GM12878 (cell line): ENCODE measurements around the gene SEC16A. TPM values are rescaled to one million over a fixed set of nuclear protein-coding genes. Genes with fewer than 3 reads are reported as not detected.

Experiments used
- ATAC-seq: fragments of 200-7000 bp; cut with Tn5 transposase; 3 replicates; pipeline ENCODE4 v1.9.1; 2020; ENCODE audit warnings: mild to moderate bottlenecking, moderate library complexity
- BruUV-seq: library from RNA; stranded (reverse); fragments of 400-500 nt; replicated peaks from 2 replicates; lab custom pipeline; 2021; lab: Mats Ljungman, UMichigan
- CTCF ChIA-PET: fragments of 300-600 bp; sonication (Branson Sonifier 250); formaldehyde crosslinking; extraction: SDS; loops from one replicate; lab custom pipeline; 2021; ENCODE audit warnings: inconsistent platforms; lab: Yijun Ruan, JAX
- POLR2A ChIA-PET: fragments of 350-600 bp; formaldehyde crosslinking; extraction: SDS; loops from one replicate; lab custom pipeline; 2021; ENCODE audit warnings: inconsistent platforms; lab: Charles Lee
- RAD21 ChIA-PET: fragments of 300-600 bp; sonication (Branson Sonifier 250); formaldehyde crosslinking; loops from one replicate; lab custom pipeline; 2023; ENCODE audit warnings: antibody characterized with exemption; ENCODE audit not compliant: unreplicated experiment; lab: Charles Lee
- SMC1A ChIA-PET: fragments of 300-600 bp; sonication (Branson Sonifier 250); formaldehyde crosslinking; loops from one replicate; lab custom pipeline; 2023; ENCODE audit not compliant: unreplicated experiment, uncharacterized antibody; lab: Charles Lee
- DNase-seq: peaks from one replicate; pipeline ENCODE4 v3.0.0-alpha.2; 2011; ENCODE audit warnings: low read depth, low spot score
- FAIRE-seq: peaks from 3 replicates; lab custom pipeline; 2011; peaks lifted over from hg19 to GRCh38; lab: Jason Lieb, UNC
- H2AFZ ChIP-seq: 2 replicates; pipeline ENCODE4 v1.6.0; 2011; ENCODE audit warnings: low read depth, low read length, control low read depth; ENCODE audit not compliant: control insufficient read depth
- H3K27ac ChIP-seq: 2 replicates; pipeline ENCODE4 v1.5.1; 2011; ENCODE audit warnings: control low read depth; ENCODE audit not compliant: control insufficient read depth, insufficient read depth
- H3K27me3 ChIP-seq, 2 experiments: replicated peaks in 1 of 2; 2 replicates each; pipeline versions ENCODE4 v1.6.0 to v1.6.1; 2011; ENCODE audit warnings: low read length in 1 of 2; ENCODE audit not compliant: control insufficient read depth in 2 of 2, insufficient read depth in 2 of 2
- H3K36me3 ChIP-seq, 2 experiments: 2 replicates each; pipeline ENCODE4 v1.5.1; 2011; ENCODE audit warnings: low read length in 1 of 2; ENCODE audit not compliant: control insufficient read depth in 2 of 2, insufficient read depth in 2 of 2
- H3K4me1 ChIP-seq: 2 replicates; pipeline ENCODE4 v1.6.1; 2011; ENCODE audit warnings: mild to moderate bottlenecking, low read length, moderate library complexity, mixed read lengths; ENCODE audit not compliant: control insufficient read depth, insufficient read depth
- H3K4me2 ChIP-seq: 2 replicates; pipeline ENCODE4 v1.6.0; 2011; ENCODE audit warnings: control low read depth; ENCODE audit not compliant: control insufficient read depth, insufficient read depth
- H3K4me3 ChIP-seq: fragments of 200-600 bp; sonication (generic); 2 replicates; pipeline ENCODE4 v1.5.1; 2016
- H3K79me2 ChIP-seq: 2 replicates; pipeline ENCODE4 v1.6.0; 2011; ENCODE audit warnings: low read length; ENCODE audit not compliant: control insufficient read depth, insufficient read depth
- H3K9ac ChIP-seq: 2 replicates; pipeline ENCODE4 v1.8.0; 2011; ENCODE audit warnings: low read length, control low read depth, mixed read lengths; ENCODE audit not compliant: control insufficient read depth, insufficient read depth
- H3K9me3 ChIP-seq: replicated peaks from 3 replicates; pipeline ENCODE4 v1.5.1; 2011; ENCODE audit warnings: mild to moderate bottlenecking, low read length; ENCODE audit not compliant: control insufficient read depth, insufficient read depth
- H4K20me1 ChIP-seq: 2 replicates; pipeline ENCODE4 v1.6.0; 2011; ENCODE audit not compliant: control insufficient read depth, insufficient read depth
- BCL3 ChIP-seq: IDR thresholded peaks from 2 replicates; pipeline ENCODE4 v1.6.1; 2011; ENCODE audit warnings: borderline replicate concordance, low read depth, mild to moderate bottlenecking, moderate library complexity, low read length; ENCODE audit not compliant: insufficient read depth, poor library complexity, severe bottlenecking
- CTCF ChIP-seq, 3 experiments: IDR thresholded peaks in 2 of 3; conservative IDR thresholded peaks in 1 of 3; 2 replicates each; pipeline ENCODE4 v1.5.1; 2011; ENCODE audit warnings: low read depth in 3 of 3, low read length in 3 of 3, mild to moderate bottlenecking in 3 of 3, control low read depth in 2 of 3, moderate library complexity in 2 of 3, inconsistent platforms in 1 of 3, mixed read lengths in 1 of 3; ENCODE audit not compliant: control insufficient read depth in 2 of 3, insufficient read depth in 1 of 3; ENCODE audit errors: extremely low read depth in 1 of 3
- GABPA ChIP-seq: IDR thresholded peaks from 2 replicates; pipeline ENCODE4 v1.6.1; 2014; ENCODE audit warnings: antibody characterized with exemption, low read depth, mild to moderate bottlenecking, inconsistent platforms
- HDGF ChIP-seq: fragments of 450-650 bp; IDR thresholded peaks from 2 replicates; pipeline ENCODE4 v1.6.1; 2016; ENCODE audit warnings: antibody characterized with exemption
- IKZF2 ChIP-seq, 2 experiments: fragments of 450-650 bp; IDR thresholded peaks; 2 replicates each; pipeline ENCODE4 v1.6.1; 2017; ENCODE audit warnings: mild to moderate bottlenecking in 2 of 2, moderate library complexity in 2 of 2
- KAT2A ChIP-seq: conservative IDR thresholded peaks from 2 replicates; pipeline ENCODE4 v1.6.1; 2011; ENCODE audit warnings: low read depth, low read length; ENCODE audit not compliant: control insufficient read depth
- NR2F1 ChIP-seq: fragments of 450-650 bp; conservative IDR thresholded peaks from 2 replicates; pipeline ENCODE4 v1.6.1; 2017; ENCODE audit warnings: mild to moderate bottlenecking
- RELB ChIP-seq: fragments of 450-650 bp; IDR thresholded peaks from 2 replicates; pipeline ENCODE4 v1.6.1; 2017; ENCODE audit warnings: low read depth, mild to moderate bottlenecking, moderate library complexity
- RFX5 ChIP-seq: IDR thresholded peaks from 2 replicates; pipeline ENCODE4 v1.6.1; 2011; ENCODE audit warnings: low read depth, low read length, improper control_type of control experiment
- TARDBP ChIP-seq: IDR thresholded peaks from 2 replicates; pipeline ENCODE4 v1.6.1; 2016; ENCODE audit warnings: borderline replicate concordance
- TCF7 ChIP-seq: IDR thresholded peaks from 2 replicates; pipeline ENCODE4 v1.6.1; 2014; ENCODE audit warnings: antibody characterized with exemption, borderline replicate concordance
- YY1 ChIP-seq: IDR thresholded peaks from 2 replicates; pipeline ENCODE4 v1.6.1; 2011; ENCODE audit warnings: low read depth, mild to moderate bottlenecking, low read length
- WGBS: methylation state at CpG from one replicate; pipeline ENCODE4 v1.1.6; 2016; ENCODE audit warnings: low lambda C conversion rate; ENCODE audit not compliant: insufficient replicate concordance, insufficient coverage; ENCODE audit errors: missing lambda C conversion rate; 5-methylcytosine and 5-hydroxymethylcytosine counted together
- in situ Hi-C: fragments of 300-500 bp; cut with MboI; formaldehyde crosslinking; loops from 9 replicates; pipeline ENCODE4 v1.14.3; 2018; ENCODE audit warnings: mixed read lengths
- intact Hi-C: fragments of 100-400 bp; cut with micrococcal nuclease; formaldehyde crosslinking; loops from one replicate; pipeline ENCODE4 v1.14.2; 2022; ENCODE audit not compliant: unreplicated experiment
- polyA plus RNA-seq, 11 experiments: library from polyadenylated mRNA; depleted of rRNA in 4 of 11; unstranded in 6 of 11; stranded (reverse) in 5 of 11; fragments of >200 nt; fragmentation: Nextera tagmentation in 4 of 11; fragmentation: Illumina TruSeq in 1 of 11; extraction: Ambion mirVana in 4 of 11; extraction: Trizol in 1 of 11; gene quantifications; 1 replicate in 1 of 11; 2 replicates in 10 of 11; pipeline versions ENCODE4 v1.2.1 to v1.2.3, GENCODE V29; 2011 to 2016; ENCODE audit warnings: inconsistent platforms in 2 of 11, missing spikeins in 2 of 11, low read depth in 1 of 11
- total RNA-seq, 4 experiments: library from RNA; depleted of rRNA in 3 of 4; stranded (reverse); fragments of >200 nt in 3 of 4; fragmentation: Illumina TruSeq in 1 of 4; extraction: Trizol in 1 of 4; gene quantifications; 2 replicates each; pipeline versions ENCODE4 v1.2.1 to v1.2.3, GENCODE V29; 2013 to 2021

SEC16A gene
- total and polyA plus RNA-seq, 10 of the 15 experiments (the other 5 are each of a cell fraction or from before 2014, with no cell fraction given) = 9.9 to 59.1 (median 21.7) TPM

GRCh38 chr9:136487672-136488071, 4.8 kb upstream of the SEC16A start:
- H3K36me3 ChIP-seq = no peaks in the 10 kb centered on the region
- BruUV-seq = no TSS peak
- FAIRE-seq (no peak), DNase-seq (no peak), ATAC-seq (no peak)
- no peak overlapping the region for H3K4me2 ChIP-seq
- ChIA-PET CTCF (interaction anchor here (0.7 to 9.0 kb wide), 16 partner anchors 42 to 242 kb away, joined by 3 to 223 read pairs (median 6); no protein-coding TSS in a partner anchor), POLR2A (interaction anchor here (0.9 to 1.2 kb wide), 2 partner anchors 46 to 138 kb away, joined by 3 read pairs; no protein-coding TSS in a partner anchor), SMC1A (interaction anchor here (0.7 to 7.0 kb wide), 5 partner anchors 89 to 159 kb away, joined by 3 to 60 read pairs (median 14); no protein-coding TSS in a partner anchor), RAD21 (interaction anchor here (1.0 to 7.8 kb wide), 5 partner anchors 132 to 188 kb away, joined by 3 to 126 read pairs (median 6); no protein-coding TSS in a partner anchor)
- H2AFZ ChIP-seq = no peak overlapping the region
- no peaks in the 10 kb centered on the region; the same call in 1 of the 2 replicates for H4K20me1 ChIP-seq
- H3K9ac ChIP-seq = no peak overlapping the region
- H3K4me3 ChIP-seq = no peak overlapping the region
- in situ Hi-C loops = no loop called here
- H3K9me3 ChIP-seq = no peaks in the 10 kb centered on the region
- no peak overlapping the region for H3K27ac ChIP-seq
- H3K27me3 ChIP-seq = no peaks in the 10 kb centered on the region
- H3K79me2 ChIP-seq = peaks cover 2% of the 10 kb centered on the region
- H3K4me1 ChIP-seq = peaks cover 6% of the 10 kb centered on the region; the same call in 1 of the 2 replicates
- TF ChIP-seq GABPA = no peak
- TF ChIP-seq YY1 = no peak
- no peak for TF ChIP-seq TARDBP
- no peak for TF ChIP-seq KAT2A
- no peak for TF ChIP-seq BCL3
- no peak for TF ChIP-seq RFX5
- TF ChIP-seq CTCF (IDR thresholded peaks at IDR 0.05 in 2 of 3, conservative IDR thresholded peaks at IDR 0.05 in 1 of 3; ENCODE audit: control insufficient read depth in 2 of 3, extremely low read depth in 1 of 3, insufficient read depth in 1 of 3, low read depth in 3 of 3, low read length in 3 of 3) = no peak
- no peak for TF ChIP-seq IKZF2 (IDR thresholded peaks at IDR 0.05)
- no peak for TF ChIP-seq RELB
- TF ChIP-seq NR2F1 = no peak
- no peak for TF ChIP-seq HDGF
- TF ChIP-seq TCF7 = no peak
- intact Hi-C loops = loop anchor here (5.0 kb wide), 2 partner anchors 60 to 200 kb away; partner anchors contain the start of genes AGPAT2 and NOTCH1
- WGBS = 52% methylated on average over 7 of the region's 7 CpGs
